Spinal cord (tissue), 10 donors: Measurements from ENCODE around the gene THAP6. TPM values are rescaled to one million over a fixed set of nuclear protein-coding genes. Genes with fewer than 3 reads are reported as not detected.
"Not testable (repeated sequence)": the region's sequence is repeated elsewhere in the genome, so short reads cannot be mapped to it uniquely, and the experiment has no call there.

Source experiments
- DNase-seq, 6 donors: peaks; one replicate each; pipeline versions ENCODE4 v3.0.0 to v3.0.0-alpha.2; 2013 to 2015; ENCODE audit warnings: low spot score in 6 of 6, low read depth in 4 of 6
- H3K27ac ChIP-seq: one replicate; pipeline ENCODE4 v1.5.1; 2013; ENCODE audit warnings: low read depth, low read length, control low read depth
- H3K27me3 ChIP-seq: one replicate; pipeline ENCODE4 v1.6.1; 2013; ENCODE audit warnings: low read length; ENCODE audit not compliant: control insufficient read depth, insufficient read depth
- H3K36me3 ChIP-seq: one replicate; pipeline ENCODE4 v1.6.1; 2013; ENCODE audit warnings: low read length; ENCODE audit not compliant: control insufficient read depth, insufficient read depth
- H3K4me1 ChIP-seq: one replicate; pipeline ENCODE4 v1.6.1; 2013; ENCODE audit warnings: low read length; ENCODE audit not compliant: control insufficient read depth, insufficient read depth
- H3K4me3 ChIP-seq: one replicate; pipeline ENCODE4 v1.5.1; 2013; ENCODE audit warnings: low read depth, low read length, control low read depth
- H3K9me3 ChIP-seq: one replicate; pipeline ENCODE4 v1.6.1; 2013; ENCODE audit warnings: low read length; ENCODE audit not compliant: control insufficient read depth, insufficient read depth
- WGBS: methylation state at CpG from one replicate; pipeline ENCODE4 v1.1.5; 2013; ENCODE audit warnings: missing lambda C conversion rate; ENCODE audit not compliant: insufficient coverage; 5-methylcytosine and 5-hydroxymethylcytosine counted together
- polyA plus RNA-seq, 2 donors: library from polyadenylated mRNA; unstranded; fragments of 120-200 nt; gene quantifications; one replicate each; pipeline ENCODE4 v1.2.1, GENCODE V29; 2013; ENCODE audit not compliant: insufficient read length in 2 of 2
- total RNA-seq, 2 donors: library from RNA; depleted of rRNA in 1 of 2; stranded (reverse); fragments of 120-200 nt in 1 of 2; fragments of >200 nt in 1 of 2; gene quantifications; one replicate each; pipeline versions ENCODE4 v1.2.3 to v1.2.4, GENCODE V29; 2013 to 2014
- donor health status: healthy.

Gene THAP6
- total and polyA plus RNA-seq, 4 donors, result 17.8 to 21.5 (median 20.8) TPM

DNA sequence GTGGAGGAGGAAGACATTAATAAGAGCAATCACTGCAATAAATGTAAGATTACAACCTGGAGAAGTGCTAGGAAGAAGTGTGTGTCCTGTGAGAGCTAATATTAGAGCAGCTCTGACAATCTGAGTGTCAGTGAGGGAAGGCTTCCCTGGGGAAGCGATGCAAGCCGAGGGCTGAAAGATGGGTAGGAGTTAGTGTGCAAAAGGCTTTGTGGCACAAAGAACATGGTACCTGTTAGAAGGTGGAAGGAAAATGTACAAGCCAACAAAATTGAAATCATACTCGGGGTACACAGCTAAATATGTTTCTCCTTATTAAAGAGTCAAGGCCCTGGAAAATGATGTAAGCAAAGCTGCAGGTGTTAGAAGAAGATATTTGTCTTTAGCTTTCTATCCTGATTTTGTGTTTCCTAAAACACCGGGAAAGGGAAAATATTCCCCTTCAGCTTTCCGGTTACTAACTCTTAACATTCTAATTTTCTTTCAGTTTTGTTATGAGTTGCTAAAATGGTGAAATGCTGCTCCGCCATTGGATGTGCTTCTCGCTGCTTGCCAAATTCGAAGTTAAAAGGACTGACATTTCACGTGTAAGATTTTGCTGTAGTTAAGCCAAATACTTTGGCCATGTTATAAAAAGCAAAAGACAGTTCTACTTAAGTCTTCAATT is 808 bp downstream of the THAP6 start:
- Histone ChIP-seq H3K27ac (peak overlapping the region; percentile 98), H3K4me3 (peak overlapping the region; percentile 97), H3K36me3 (peaks cover 7% of the 10 kb centered on the region), H3K27me3 (no peaks in the 10 kb centered on the region), H3K4me1 (no peaks in the 10 kb centered on the region), H3K9me3 (no peaks in the 10 kb centered on the region)
- DNase-seq, result peak in 2 of 6 donors; percentile 1 to 9
- WGBS, result 20% methylated on average over 2 of the region's 9 CpGs

DNA sequence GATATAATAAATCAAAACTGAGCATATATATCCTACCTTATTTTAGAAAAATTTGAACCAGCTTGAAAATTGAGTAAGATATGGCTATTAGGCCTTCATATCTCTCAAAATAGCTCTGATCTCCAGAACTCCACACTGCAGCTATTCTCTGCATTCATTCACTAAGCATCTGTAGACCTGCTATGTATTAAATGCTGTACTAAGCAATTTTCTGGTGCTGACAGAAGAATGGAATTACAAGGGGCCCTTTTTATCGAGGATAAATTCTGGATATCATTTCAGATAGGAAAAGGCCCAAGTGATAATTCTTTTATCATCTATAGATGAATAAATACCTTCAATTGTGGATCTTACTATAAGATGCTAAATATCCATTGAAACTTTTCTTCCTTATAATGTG is 1.9 kb downstream of the THAP6 start:
- Histone ChIP-seq H3K4me3 (no peak overlapping the region), H3K9me3 (no peaks in the 10 kb centered on the region), H3K36me3 (peaks cover 7% of the 10 kb centered on the region), H3K4me1 (no peaks in the 10 kb centered on the region), H3K27ac (no peak overlapping the region), H3K27me3 (no peaks in the 10 kb centered on the region)
- WGBS, result no CpG with 5 or more reads among the region's 1 CpG
- no peak for DNase-seq

- H3K4me1 ChIP-seq, H3K27me3 ChIP-seq, H3K9me3 ChIP-seq, H3K4me3 ChIP-seq, H3K27ac ChIP-seq, H3K36me3 ChIP-seq, DNase-seq: not testable (repeated sequence)
- 100% methylated on average over 1 of the region's 7 CpGs for WGBS
These were observed 5.2 kb downstream of the THAP6 start for GRCh38 chr4:75519452-75519851.

DNA sequence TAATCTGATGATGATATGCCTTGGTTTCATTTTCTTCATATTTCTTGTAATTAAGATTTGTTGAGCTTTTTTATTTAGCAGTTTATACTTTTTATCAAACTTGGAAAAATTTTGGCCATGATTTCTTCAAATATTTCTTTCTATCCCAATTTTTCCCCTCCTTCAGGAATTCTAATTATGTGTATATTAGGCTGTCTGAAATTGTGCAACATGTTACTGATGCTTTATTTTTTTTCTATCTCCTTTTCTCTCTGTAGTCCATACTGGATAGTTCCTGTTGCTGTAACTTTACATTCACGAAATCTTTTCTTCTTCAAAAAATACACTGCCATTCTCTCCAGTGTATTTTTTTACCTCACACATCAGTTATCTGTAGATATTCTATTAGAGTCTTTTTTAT is 10.8 kb downstream of the THAP6 start:
- no peak overlapping the region for H3K27ac ChIP-seq
- H3K9me3 ChIP-seq, result no peaks in the 10 kb centered on the region
- no CpG with 5 or more reads among the region's 1 CpG for WGBS
- no peak for DNase-seq
- H3K36me3 ChIP-seq, result peaks cover 11% of the 10 kb centered on the region
- H3K4me3 ChIP-seq, result no peak overlapping the region
- no peaks in the 10 kb centered on the region for H3K4me1 ChIP-seq
- H3K27me3 ChIP-seq, result no peaks in the 10 kb centered on the region

GRCh38 chr4:75525910-75526309 is 11.6 kb downstream of the THAP6 start:
- H3K36me3 ChIP-seq, result peaks cover 12% of the 10 kb centered on the region
- H3K4me1 ChIP-seq, result no peaks in the 10 kb centered on the region
- H3K27ac ChIP-seq, result no peak overlapping the region
- no peak overlapping the region for H3K4me3 ChIP-seq
- H3K27me3 ChIP-seq, result no peaks in the 10 kb centered on the region
- 100% methylated on average over 1 of the region's 1 CpG for WGBS
- no peak for DNase-seq
- H3K9me3 ChIP-seq, result no peaks in the 10 kb centered on the region

DNA sequence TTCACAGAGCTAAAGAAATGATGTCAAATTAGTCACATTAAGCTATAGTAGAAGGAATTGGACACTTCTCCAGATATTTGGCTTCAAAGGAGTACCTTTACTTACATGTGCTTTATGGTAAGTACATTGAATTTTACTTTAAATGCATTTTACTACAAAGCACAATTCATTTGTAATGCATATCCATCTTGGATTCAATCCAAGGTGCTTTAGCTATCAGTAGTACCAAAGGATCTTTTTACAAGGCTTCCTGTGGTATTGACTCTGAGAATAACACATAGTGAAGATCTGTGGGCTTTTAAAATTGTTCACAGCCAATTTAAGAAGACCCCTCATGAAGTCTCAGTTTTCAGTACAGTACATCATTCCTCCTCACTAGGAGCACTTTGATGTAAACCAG is 13.2 kb downstream of the THAP6 start:
- H3K27me3 ChIP-seq, result no peaks in the 10 kb centered on the region
- no peaks in the 10 kb centered on the region for H3K4me1 ChIP-seq
- no peak for DNase-seq
- peaks cover 12% of the 10 kb centered on the region for H3K36me3 ChIP-seq
- no peaks in the 10 kb centered on the region for H3K9me3 ChIP-seq
- H3K4me3 ChIP-seq, result no peak overlapping the region
- no peak overlapping the region for H3K27ac ChIP-seq

DNA sequence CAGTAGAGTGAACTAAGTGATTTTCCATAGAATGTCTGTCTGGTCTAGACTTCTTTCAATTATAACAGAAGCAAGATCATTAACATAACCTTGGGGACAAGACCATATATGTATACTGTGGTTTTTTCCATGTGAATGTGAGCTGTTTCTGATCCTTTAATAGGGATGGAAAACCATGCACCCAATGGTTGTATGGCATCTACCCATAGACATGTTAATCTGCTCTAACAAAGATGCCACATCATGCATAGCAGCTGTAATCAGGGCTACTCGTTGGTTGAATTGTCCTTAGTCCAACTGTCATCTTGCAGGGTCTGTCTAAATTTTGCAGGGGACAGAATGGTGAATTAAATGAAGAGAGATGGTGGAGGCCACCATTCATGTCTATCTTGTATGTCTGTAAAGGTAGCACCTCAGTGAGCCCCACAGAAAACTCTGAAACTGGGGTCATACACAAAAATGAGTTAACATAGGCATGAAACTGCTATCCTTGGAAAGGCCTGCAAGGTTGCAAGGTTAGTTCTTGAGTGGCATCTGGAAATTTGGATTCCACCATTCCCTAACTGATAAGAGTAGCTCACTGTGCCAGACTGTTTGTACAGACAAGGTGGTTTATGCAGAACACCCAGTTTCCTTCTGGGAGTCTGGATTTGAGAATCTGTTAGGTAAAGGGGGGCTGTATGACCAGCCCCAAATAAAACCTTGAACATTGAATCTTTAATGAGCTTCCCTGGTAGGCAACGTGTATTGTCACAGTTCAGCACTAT is 16.5 kb downstream of the THAP6 start:
- Histone ChIP-seq H3K27me3 (no peaks in the 10 kb centered on the region), H3K4me1 (no peaks in the 10 kb centered on the region), H3K9me3 (peaks cover 1% of the 10 kb centered on the region), H3K27ac (no peak overlapping the region), H3K36me3 (peaks cover 8% of the 10 kb centered on the region), H3K4me3 (no peak overlapping the region)
- WGBS, result 100% methylated on average over 1 of the region's 2 CpGs
- no peak for DNase-seq

- DNase-seq, H3K27me3 ChIP-seq, H3K9me3 ChIP-seq, H3K36me3 ChIP-seq, H3K4me1 ChIP-seq, H3K4me3 ChIP-seq, H3K27ac ChIP-seq: not testable (repeated sequence)
- 100% methylated on average over 3 of the region's 7 CpGs for WGBS
These were observed 17.4 kb downstream of the THAP6 start for GRCh38 chr4:75531536-75532143.

GRCh38 chr4:75533339-75533887 is 19.1 kb downstream of the THAP6 start:
- not testable (repeated sequence) for H3K27ac ChIP-seq, H3K9me3 ChIP-seq, H3K36me3 ChIP-seq, H3K4me3 ChIP-seq, DNase-seq, H3K27me3 ChIP-seq, H3K4me1 ChIP-seq
- 100% methylated on average over 2 of the region's 4 CpGs for WGBS
